ENCODE measurements around the gene NETO1.

GRCh38 chr18:72704202-72704601, 163.6 kb downstream of the NETO1 start:
- TF ChIP-seq POLR2A (IDR thresholded peaks at IDR 0.05) (no peak), CTCF (IDR thresholded peaks at IDR 0.05) (no peak)

Measured in uterus (tissue), 2 donors.